ENCODE data around the gene SPNS2.

DNA sequence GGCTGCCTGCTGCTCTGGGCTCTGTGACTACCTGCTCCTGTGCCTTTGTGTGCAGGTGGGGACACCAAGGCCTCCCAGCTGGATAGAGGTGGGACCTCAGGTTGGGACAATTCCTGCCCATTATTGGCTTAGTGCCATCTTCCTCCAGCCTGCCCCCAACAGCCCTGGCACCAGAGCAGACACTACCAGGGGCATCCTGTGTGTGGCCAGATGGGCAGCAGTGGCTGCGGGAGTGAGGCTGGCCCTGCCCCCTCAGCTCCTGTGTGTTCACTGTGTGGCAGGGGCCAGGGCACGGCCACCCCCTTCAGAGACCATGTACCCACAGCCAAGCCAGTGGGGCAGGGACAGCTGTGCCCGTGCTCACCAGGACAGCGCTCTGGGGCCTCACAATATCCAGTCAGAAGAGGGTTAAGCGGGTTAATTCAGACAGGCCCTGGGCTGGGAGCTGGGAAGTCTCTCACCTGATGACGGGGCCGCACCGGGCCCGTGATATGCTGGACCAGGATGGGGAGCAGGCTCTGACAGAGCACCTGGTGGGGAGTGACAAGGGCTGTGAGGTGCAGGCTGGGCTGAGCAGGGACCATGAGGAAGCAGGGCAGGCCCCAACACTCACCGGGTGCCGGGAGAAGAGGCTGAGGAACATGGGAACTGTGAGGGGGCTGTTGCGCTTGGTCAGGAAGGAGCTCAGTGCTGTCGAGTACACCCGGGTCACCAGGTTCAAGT is 43.5 kb downstream of the SPNS2 start:
- TF ChIP-seq, protein P1, sequence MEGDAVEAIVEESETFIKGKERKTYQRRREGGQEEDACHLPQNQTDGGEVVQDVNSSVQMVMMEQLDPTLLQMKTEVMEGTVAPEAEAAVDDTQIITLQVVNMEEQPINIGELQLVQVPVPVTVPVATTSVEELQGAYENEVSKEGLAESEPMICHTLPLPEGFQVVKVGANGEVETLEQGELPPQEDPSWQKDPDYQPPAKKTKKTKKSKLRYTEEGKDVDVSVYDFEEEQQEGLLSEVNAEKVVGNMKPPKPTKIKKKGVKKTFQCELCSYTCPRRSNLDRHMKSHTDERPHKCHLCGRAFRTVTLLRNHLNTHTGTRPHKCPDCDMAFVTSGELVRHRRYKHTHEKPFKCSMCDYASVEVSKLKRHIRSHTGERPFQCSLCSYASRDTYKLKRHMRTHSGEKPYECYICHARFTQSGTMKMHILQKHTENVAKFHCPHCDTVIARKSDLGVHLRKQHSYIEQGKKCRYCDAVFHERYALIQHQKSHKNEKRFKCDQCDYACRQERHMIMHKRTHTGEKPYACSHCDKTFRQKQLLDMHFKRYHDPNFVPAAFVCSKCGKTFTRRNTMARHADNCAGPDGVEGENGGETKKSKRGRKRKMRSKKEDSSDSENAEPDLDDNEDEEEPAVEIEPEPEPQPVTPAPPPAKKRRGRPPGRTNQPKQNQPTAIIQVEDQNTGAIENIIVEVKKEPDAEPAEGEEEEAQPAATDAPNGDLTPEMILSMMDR (conservative IDR thresholded peaks at IDR 0.05 in 1 of 2, IDR thresholded peaks at IDR 0.05 in 1 of 2; ENCODE audit: extremely low read depth in 1 of 2, insufficient read depth in 1 of 2, low read depth in 1 of 2, low read length in 2 of 2) = no peak
- TF ChIP-seq EZH2 (IDR thresholded peaks at IDR 0.05; ENCODE audit: borderline replicate concordance, low read length) = no peak

Measured in mammary epithelial cell (primary cell).